Measurements from ENCODE around the gene PKD1.

PKD1 gene

GRCh38 chr16:2058420-2058819 is 77.3 kb downstream of the PKD1 start:
- no peak for TF ChIP-seq CTCF (IDR thresholded peaks at IDR 0.05)
- H3K27ac ChIP-seq = no peak overlapping the region

- H3K27ac ChIP-seq = no peak overlapping the region
- TF ChIP-seq CTCF (IDR thresholded peaks at IDR 0.05) (no peak), ZFX (IDR thresholded peaks at IDR 0.05; ENCODE audit: borderline replicate concordance) (no peak)
Observed at GRCh38 chr16:2057438-2057837, 78.3 kb downstream of the PKD1 start.

GRCh38 chr16:2056681-2057407 is 78.9 kb downstream of the PKD1 start:
- no peak for TF ChIP-seq CTCF (IDR thresholded peaks at IDR 0.05)
- no peak for TF ChIP-seq ZFX (IDR thresholded peaks at IDR 0.05; ENCODE audit: borderline replicate concordance)
- no peak overlapping the region for H3K27ac ChIP-seq

DNA sequence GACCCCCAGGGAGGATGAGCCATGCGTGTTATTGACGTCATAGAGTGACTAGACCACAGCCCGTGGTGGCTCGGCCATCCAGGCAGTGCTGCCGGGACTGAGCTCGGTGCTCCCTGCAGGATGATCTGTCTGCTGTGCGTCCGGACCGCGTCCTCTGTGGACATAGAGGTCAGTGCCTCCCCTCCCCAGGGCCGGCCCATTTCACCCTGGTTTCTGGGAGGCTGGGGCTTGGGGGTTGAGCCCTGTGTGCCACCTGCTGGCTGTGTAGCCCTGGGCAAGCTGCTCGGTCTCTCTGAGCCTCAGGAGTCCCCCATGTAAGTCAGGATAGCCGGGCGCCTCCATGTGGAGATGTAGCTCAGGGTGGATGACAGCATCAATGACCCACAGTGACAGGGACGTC is 79.6 kb downstream of the PKD1 start:
- TF ChIP-seq CTCF (IDR thresholded peaks at IDR 0.05) = no peak
- TF ChIP-seq ZFX (IDR thresholded peaks at IDR 0.05; ENCODE audit: borderline replicate concordance) = no peak
- no peak overlapping the region for H3K27ac ChIP-seq

GRCh38 chr16:2054543-2055245 is 81.0 kb downstream of the PKD1 start:
- no peak for TF ChIP-seq CTCF (IDR thresholded peaks at IDR 0.05)
- TF ChIP-seq ZFX (IDR thresholded peaks at IDR 0.05; ENCODE audit: borderline replicate concordance) = no peak
- no peak overlapping the region for H3K27ac ChIP-seq

- TF ChIP-seq CTCF (IDR thresholded peaks at IDR 0.05) = no peak
- no peak for TF ChIP-seq ZFX (IDR thresholded peaks at IDR 0.05; ENCODE audit: borderline replicate concordance)
- H3K27ac ChIP-seq = no peak overlapping the region
Observed at GRCh38 chr16:2053897-2054296, 81.8 kb downstream of the PKD1 start.

- no peak overlapping the region for H3K27ac ChIP-seq
- TF ChIP-seq ZFX (IDR thresholded peaks at IDR 0.05; ENCODE audit: borderline replicate concordance) (no peak), CTCF (IDR thresholded peaks at IDR 0.05) (no peak)
Observed at GRCh38 chr16:2053211-2053610, 82.5 kb downstream of the PKD1 start.
